ENCODE measurements around the gene MS4A3.
"Not testable (repeated sequence)": the region's sequence is repeated elsewhere in the genome, so short reads cannot be mapped to it uniquely, and the experiment has no call there.

MS4A3 gene

DNA sequence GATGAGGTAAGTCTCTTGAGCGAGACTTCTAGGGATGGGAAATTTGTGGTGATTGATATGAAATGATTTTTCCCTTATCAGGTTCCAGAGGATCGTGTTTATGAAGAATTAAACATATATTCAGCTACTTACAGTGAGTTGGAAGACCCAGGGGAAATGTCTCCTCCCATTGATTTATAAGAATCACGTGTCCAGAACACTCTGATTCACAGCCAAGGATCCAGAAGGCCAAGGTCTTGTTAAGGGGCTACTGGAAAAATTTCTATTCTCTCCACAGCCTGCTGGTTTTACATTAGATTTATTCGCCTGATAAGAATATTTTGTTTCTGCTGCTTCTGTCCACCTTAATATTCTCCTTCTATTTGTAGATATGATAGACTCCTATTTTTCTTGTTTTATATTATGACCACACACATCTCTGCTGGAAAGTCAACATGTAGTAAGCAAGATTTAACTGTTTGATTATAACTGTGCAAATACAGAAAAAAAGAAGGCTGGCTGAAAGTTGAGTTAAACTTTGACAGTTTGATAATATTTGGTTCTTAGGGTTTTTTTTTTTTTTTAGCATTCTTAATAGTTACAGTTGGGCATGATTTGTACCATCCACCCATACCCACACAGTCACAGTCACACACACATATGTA is 39.1 kb downstream of the MS4A3 start:
- DNase-seq (ENCODE audit: low spot score), result no peak

DNA sequence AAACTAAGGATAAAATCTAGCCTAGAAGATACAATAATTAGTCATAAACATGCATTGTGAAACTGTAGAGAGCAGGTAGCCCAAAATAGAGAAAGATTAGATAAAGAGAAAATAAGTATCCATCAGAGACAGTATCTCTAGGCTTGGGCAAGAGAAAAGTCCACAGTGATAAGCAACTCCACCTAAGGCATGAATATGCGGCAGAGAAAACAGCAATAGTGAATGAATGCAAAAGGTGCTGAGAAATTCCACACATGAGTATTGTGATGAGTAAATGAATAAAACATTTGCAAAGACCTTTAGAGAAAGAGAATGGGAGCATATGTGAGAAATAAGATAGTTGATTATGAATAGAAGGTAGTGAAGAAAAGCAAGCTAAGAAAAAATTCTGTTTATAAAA is 40.7 kb downstream of the MS4A3 start:
- no peak for DNase-seq (ENCODE audit: low spot score)

DNA sequence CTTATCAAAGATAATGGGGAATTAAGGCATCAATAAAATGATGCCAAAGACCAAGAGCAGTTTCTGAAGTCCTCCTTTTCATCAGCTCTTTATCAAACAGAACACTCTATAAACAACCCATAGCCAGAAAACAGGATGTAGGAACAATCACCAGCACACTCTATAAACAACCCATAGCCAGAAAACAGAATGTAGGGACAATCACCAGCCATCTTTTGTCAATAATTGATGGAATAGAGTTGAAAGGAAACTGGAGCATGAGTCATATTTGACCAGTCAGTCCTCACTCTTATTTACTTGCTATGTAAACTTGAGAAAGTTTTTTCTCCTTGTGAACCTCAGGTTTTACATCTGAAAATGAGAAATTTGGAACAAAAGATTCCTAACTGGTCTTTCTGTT is 42.0 kb downstream of the MS4A3 start:
- DNase-seq (ENCODE audit: low spot score), result no peak

DNA sequence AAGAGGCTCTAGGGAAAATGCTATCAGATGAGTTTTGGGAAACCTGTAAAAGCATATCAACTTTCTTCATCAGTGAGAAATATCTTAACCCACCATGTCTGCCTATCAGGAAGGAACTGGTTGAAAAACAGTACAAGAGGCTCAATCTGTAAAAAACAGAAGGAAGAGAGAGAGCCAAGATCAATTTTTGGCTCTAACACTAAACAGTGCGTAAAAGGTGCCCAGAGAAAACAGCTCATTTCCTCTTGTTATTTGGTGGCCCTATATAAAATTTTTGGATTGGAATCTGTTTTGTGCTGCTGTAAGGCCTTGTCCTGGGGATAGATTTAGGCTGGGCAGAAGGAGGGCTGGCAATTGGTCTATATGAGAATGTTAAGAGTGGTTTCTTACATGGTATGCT is 44.1 kb downstream of the MS4A3 start:
- no peak for DNase-seq (ENCODE audit: low spot score)

DNA sequence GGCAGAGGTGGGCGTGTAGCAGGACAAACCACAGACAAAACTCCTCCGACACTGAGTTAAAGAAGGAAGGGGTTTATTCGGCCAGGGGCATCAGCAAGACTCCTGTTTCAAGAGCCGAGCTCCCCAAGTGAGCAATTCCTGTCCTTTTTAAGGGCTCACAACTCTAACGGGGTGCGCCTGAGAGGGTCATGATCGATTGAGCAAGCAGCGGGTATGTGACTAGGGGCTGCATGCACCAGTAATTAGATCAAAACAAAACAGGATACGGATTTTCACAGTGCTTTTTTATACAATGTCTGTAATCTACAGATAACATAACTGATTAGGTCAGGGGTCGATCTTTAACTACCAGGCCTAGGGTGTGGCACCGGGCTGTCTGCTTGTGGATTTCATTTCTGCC is 44.9 kb downstream of the MS4A3 start:
- not testable (repeated sequence) for DNase-seq (ENCODE audit: low spot score)

DNA sequence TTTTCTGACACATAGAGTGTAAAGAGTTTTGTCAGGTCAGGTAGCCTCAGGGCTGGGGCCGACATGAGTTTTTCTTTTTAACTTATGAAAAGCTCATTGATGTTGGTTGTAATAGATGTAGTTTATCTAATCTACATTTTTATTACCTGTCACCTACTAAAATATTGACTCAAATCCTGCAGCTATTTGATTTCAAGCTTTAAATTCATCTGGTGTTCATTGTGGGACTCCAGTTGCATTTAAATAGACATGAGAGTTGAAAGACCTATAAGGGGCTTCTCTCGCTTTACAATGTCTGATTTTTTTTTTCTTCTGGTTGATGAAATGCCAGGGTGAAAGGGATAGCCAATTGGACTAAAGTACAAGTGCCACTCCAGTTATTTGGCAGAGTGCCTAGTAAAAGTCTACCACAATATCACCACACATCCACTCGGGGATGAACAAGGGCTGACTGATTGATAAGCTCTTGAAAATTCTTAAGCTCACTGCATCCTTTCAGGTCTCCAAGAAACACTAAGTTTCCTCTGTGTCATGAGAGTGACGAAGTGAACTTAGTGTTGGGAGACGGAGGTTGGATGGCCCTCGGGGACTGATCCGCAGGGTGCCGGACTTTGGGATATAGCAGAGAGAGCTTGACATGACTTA is 48.1 kb downstream of the MS4A3 start:
- DNase-seq (ENCODE audit: low spot score), result not testable (repeated sequence)

DNA sequence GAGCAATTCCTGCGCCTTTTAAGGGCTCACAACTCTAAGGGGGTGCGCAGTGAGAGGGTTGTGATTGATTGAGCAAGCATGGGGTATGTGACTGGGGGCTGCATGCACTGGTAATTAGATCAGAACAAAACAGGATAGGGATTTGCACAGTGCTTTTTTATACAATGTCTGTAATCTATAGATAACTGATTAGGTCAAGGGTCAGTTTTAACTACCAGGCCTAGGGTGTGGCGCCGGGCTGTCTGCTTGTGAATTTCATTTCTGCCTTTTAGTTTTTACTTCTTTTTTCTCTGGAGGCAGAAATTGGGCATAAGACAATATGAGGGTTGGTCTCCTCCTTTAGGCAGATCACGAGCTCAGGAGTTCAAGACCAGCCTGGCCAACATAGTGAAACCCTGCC is 52.2 kb downstream of the MS4A3 start:
- not testable (repeated sequence) for DNase-seq (ENCODE audit: low spot score)

DNA sequence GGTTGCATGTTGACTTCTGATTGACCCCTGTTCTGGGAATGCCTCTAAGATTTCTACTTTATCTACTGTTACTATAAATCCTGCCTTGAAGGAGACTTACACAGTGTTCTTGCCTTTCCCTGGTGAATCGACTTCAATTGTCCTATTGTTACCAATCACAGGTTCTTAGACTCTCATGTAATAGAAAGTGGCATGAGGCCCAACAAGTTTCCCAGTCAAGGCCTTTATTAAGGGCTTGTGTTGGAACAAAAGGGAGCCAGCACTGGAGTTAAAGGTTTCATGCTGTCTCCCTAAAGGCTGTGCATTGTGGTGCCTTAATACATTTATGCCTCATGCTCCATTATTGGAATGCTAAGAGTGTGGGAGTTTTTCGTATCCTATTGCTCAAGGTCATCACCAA is 55.3 kb downstream of the MS4A3 start:
- no peak for DNase-seq (ENCODE audit: low spot score)

DNA sequence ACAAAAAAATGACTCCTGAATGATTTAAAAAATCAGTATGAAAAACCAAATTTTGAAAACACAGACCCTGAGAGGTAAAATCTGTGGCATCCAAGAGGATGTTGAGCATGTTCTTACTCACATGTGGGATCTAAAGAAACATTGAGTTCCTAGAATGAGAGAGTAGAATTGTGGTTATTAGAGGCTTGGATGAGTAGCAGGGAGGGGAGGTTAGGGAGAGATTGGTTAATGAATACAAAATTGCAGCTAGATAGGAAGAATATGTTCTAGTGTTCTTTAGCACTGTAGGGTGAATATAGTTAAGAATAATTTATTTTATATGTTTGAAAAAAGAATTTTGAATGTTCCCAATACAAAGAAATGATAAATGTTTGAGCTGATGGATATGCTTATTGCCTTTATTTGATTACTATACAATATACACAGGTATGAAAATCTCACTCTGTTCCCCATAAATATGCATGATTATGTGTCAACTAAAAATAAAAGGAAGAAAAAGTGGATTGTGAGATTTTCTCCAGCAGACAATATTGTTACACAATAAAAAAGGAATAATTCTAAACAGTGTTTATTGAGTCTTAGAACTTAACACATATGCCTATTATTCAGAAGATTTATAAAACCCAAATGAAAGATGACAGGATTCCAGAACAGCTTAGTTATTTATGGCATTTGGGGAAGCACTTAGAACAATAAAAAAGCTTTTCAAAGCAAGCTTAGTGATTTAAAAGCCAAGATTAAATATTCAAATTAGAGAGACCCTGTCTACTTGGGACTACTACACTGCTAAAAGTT is 60.7 kb downstream of the MS4A3 start:
- no peak for DNase-seq (ENCODE audit: low spot score)

DNA sequence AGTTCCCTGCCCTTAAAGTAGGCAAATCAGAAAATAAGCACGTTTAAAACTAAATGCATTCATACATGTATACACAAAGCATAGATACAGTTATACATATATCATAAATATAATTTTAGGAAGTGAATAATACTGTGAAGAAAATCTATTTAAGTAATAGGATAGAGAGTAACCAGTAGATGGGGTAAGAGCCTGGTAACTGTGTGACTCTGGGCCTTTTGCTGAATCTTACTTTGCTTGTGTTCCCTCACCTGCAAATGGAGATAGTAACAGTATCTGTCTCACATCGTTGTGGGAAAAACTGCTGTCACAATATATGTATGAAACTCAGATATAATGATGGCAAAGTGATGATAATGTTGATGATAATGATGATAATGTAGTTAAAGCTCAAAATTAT is 61.9 kb downstream of the MS4A3 start:
- DNase-seq (ENCODE audit: low spot score), result no peak

DNA sequence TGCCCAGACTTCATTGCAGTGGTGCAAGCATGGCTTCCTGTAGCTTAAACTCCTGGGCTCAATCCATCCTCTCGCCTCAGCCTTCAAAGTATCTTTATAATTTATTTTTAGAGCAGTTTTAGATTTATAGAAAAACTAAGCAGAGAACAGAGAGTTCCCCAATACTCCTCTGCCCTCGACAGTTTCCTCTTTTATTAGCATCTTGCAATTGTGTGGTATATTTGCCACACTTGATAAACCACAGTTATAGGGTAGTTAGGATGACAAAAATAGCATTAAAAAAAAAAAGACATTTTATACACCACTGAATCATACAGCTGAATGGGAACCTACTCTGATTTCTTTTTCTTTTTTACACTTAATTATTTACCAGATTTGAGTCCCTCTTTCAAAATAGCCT is 63.2 kb downstream of the MS4A3 start:
- no peak for DNase-seq (ENCODE audit: low spot score)

Measured in cerebellar cortex (tissue), 1 donor.